ENCODE measurements around the gene CDH1.
"Not testable (repeated sequence)": the region's sequence is repeated elsewhere in the genome, so short reads cannot be mapped to it uniquely, and the experiment has no call there.

CDH1 gene

GRCh38 chr16:68792465-68793324 is 55.6 kb downstream of the CDH1 start:
- no peak for DNase-seq

- DNase-seq, result no peak
These were observed 56.3 kb downstream of the CDH1 start for GRCh38 chr16:68793401-68793857.

- DNase-seq, result no peak
These were observed 61.3 kb downstream of the CDH1 start for GRCh38 chr16:68798398-68798797.

GRCh38 chr16:68800257-68800875 is 63.3 kb downstream of the CDH1 start:
- DNase-seq, result peak; percentile 22 to 57

- DNase-seq, result no peak
These were observed 65.1 kb downstream of the CDH1 start for GRCh38 chr16:68802190-68802589.

GRCh38 chr16:68806422-68806821 is 69.3 kb downstream of the CDH1 start:
- no peak for DNase-seq

GRCh38 chr16:68806981-68807380 is 69.9 kb downstream of the CDH1 start:
- DNase-seq, result no peak

- no peak for DNase-seq
These were observed 77.4 kb downstream of the CDH1 start for GRCh38 chr16:68814516-68814915.

- DNase-seq, result no peak
These were observed 86.5 kb downstream of the CDH1 start for GRCh38 chr16:68823401-68824135.

GRCh38 chr16:68825427-68825826 is 88.3 kb downstream of the CDH1 start:
- DNase-seq, result no peak

GRCh38 chr16:68826652-68827051 is 89.6 kb downstream of the CDH1 start:
- DNase-seq, result no peak

- DNase-seq, result no peak
These were observed 96.2 kb downstream of the CDH1 start for GRCh38 chr16:68833251-68833650.

GRCh38 chr16:68834550-68834949 is 97.5 kb downstream of the CDH1 start:
- no peak for DNase-seq

GRCh38 chr16:68835970-68836369 is 98.9 kb downstream of the CDH1 start:
- DNase-seq, result no peak

- DNase-seq, result no peak
These were observed 102.7 kb downstream of the CDH1 start for GRCh38 chr16:68839831-68840230.

- not testable (repeated sequence) for DNase-seq
These were observed 105.9 kb downstream of the CDH1 start for GRCh38 chr16:68842964-68843481.

GRCh38 chr16:68843482-68844210 is 106.6 kb downstream of the CDH1 start, which contains the start of gene TANGO6:
Gene TANGO6 (plus strand): TSS chr16:68843531. CDS start chr16:68843618, 87 bp downstream.
- DNase-seq, result peak; percentile 89 to 94

GRCh38 chr16:68844211-68844564 is 107.1 kb downstream of the CDH1 start:
- DNase-seq, result no peak

- no peak for DNase-seq
These were observed 111.7 kb downstream of the CDH1 start for GRCh38 chr16:68848786-68849185.

- DNase-seq, result no peak
These were observed 113.4 kb downstream of the CDH1 start for GRCh38 chr16:68850481-68850880.

GRCh38 chr16:68851601-68852000 is 114.5 kb downstream of the CDH1 start:
- DNase-seq, result no peak

GRCh38 chr16:68857479-68857878 is 120.4 kb downstream of the CDH1 start:
- no peak for DNase-seq

- DNase-seq, result no peak
These were observed 122.7 kb downstream of the CDH1 start for GRCh38 chr16:68859828-68860227.

Data from CD4-positive, alpha-beta T cell treated with Interferon alpha-2 for 1 hour (primary cell).